ENCODE data around the gene SLC36A1. TPM values are rescaled to one million over a fixed set of nuclear protein-coding genes. Genes with fewer than 3 reads are reported as not detected.
"Not testable (repeated sequence)": the region's sequence is repeated elsewhere in the genome, so short reads cannot be mapped to it uniquely, and the experiment has no call there.

The SLC36A1 gene
- total RNA-seq, 1 donor from 2014 or later: 14.2 TPM

DNA sequence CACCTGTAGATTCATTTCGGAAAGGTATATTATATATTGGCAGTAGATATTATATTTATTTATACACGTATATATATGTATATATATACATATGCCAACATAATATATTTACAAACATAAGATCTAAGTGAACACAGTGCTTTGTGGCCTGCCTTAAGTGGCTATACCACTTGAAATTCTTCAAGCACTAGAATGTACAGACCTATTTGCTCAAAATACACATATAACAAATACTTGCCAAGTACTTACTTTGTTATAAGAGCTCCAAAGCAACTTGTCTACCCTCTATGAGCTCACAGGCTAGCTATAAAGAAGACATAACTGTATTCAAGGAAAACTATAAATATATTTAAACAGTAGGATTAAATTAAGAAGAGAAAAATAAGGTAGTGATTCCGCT, 33.6 kb upstream of the SLC36A1 start:
- H3K36me3 Mint-ChIP-seq (ENCODE audit: insufficient read depth): no peaks in the 10 kb centered on the region
- TF ChIP-seq, protein P1, sequence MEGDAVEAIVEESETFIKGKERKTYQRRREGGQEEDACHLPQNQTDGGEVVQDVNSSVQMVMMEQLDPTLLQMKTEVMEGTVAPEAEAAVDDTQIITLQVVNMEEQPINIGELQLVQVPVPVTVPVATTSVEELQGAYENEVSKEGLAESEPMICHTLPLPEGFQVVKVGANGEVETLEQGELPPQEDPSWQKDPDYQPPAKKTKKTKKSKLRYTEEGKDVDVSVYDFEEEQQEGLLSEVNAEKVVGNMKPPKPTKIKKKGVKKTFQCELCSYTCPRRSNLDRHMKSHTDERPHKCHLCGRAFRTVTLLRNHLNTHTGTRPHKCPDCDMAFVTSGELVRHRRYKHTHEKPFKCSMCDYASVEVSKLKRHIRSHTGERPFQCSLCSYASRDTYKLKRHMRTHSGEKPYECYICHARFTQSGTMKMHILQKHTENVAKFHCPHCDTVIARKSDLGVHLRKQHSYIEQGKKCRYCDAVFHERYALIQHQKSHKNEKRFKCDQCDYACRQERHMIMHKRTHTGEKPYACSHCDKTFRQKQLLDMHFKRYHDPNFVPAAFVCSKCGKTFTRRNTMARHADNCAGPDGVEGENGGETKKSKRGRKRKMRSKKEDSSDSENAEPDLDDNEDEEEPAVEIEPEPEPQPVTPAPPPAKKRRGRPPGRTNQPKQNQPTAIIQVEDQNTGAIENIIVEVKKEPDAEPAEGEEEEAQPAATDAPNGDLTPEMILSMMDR (IDR thresholded peaks at IDR 0.05; ENCODE audit: unreplicated experiment): no peak
- H3K4me1 Mint-ChIP-seq (ENCODE audit: low read depth): no peaks in the 10 kb centered on the region
- DNase-seq (ENCODE audit: low spot score, unreplicated experiment): no peak
- peaks cover 13% of the 10 kb centered on the region for H3K9me3 Mint-ChIP-seq (ENCODE audit: low read depth)
- H3K4me3 Mint-ChIP-seq (ENCODE audit: low read depth): no peak overlapping the region
- H3K27ac Mint-ChIP-seq: no peak overlapping the region
- peaks cover 4% of the 10 kb centered on the region for H3K27me3 Mint-ChIP-seq

DNA sequence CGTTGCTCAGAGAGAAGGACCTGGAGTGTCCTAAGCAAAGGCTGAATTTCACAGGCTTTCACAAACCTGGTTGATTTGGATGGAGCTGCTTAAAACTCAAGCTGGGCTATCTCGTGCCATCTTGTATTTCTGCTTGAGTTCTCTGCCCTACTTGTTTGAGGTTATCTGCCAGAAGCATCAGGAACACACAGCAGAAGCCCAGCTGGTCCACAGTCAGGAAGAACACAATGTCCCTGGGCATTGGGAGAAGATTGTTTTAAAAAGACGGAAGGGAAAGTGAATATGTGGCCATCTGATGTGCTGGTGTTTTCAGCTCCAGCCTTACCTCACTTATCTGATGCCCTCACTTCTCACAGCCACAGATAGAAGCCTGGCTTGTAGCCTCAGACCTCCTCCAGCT, 32.9 kb upstream of the SLC36A1 start:
- TF ChIP-seq, protein P1 (IDR thresholded peaks at IDR 0.05; ENCODE audit: unreplicated experiment): no peak
- Mint-ChIP-seq H3K36me3 (ENCODE audit: insufficient read depth) (no peaks in the 10 kb centered on the region), H3K4me3 (ENCODE audit: low read depth) (no peak overlapping the region), H3K9me3 (ENCODE audit: low read depth) (peaks cover 17% of the 10 kb centered on the region), H3K27me3 (peaks cover 4% of the 10 kb centered on the region), H3K4me1 (ENCODE audit: low read depth) (no peaks in the 10 kb centered on the region), H3K27ac (no peak overlapping the region)
- DNase-seq (ENCODE audit: low spot score, unreplicated experiment): no peak

DNA sequence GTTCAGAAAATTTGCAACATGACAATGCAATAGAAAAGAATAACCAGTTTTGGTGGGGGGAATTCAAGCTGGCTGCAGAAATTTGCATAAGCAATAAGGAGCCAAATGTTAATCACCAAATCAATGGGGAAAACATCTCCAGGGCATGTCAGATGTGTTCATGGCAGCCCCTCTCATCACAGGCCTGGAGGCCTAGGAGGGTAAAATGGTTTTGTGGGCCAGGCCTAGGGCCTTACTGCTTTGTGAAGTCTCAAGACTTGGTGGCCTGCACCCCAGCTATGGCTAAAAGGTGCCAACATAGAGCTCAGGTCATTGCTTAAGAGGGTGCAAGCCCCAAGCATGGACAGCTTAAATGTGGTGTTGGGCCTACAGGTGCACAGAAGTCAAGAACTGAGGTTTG, 29.7 kb upstream of the SLC36A1 start:
- DNase-seq (ENCODE audit: low spot score, unreplicated experiment): no peak
- no peaks in the 10 kb centered on the region for H3K36me3 Mint-ChIP-seq (ENCODE audit: insufficient read depth)
- H3K4me1 Mint-ChIP-seq (ENCODE audit: low read depth): no peaks in the 10 kb centered on the region
- peaks cover 17% of the 10 kb centered on the region for H3K9me3 Mint-ChIP-seq (ENCODE audit: low read depth)
- no peak overlapping the region for H3K4me3 Mint-ChIP-seq (ENCODE audit: low read depth)
- no peak overlapping the region for H3K27ac Mint-ChIP-seq
- TF ChIP-seq, protein P1 (IDR thresholded peaks at IDR 0.05; ENCODE audit: unreplicated experiment): no peak
- H3K27me3 Mint-ChIP-seq: peaks cover 4% of the 10 kb centered on the region

DNA sequence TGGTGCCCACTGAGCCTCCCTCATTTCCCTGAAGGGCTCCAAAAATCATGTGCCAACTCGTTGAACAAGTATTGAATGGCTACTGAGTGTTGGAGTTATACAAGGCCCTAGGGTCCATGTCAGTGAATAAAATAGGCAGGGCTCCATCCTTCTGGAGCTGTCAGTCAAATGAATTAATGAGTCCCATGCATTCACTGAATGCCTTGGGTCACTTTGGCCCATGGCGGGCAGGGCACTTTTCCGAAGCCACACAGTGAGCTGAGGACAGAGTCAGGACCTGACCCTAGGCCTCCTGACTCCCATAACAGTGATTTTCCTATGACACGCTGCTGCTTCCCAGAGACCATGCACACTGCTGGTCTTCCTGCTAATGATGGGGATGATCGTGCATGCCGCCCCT, 27.3 kb upstream of the SLC36A1 start:
- TF ChIP-seq, protein P1 (IDR thresholded peaks at IDR 0.05; ENCODE audit: unreplicated experiment): no peak

DNA sequence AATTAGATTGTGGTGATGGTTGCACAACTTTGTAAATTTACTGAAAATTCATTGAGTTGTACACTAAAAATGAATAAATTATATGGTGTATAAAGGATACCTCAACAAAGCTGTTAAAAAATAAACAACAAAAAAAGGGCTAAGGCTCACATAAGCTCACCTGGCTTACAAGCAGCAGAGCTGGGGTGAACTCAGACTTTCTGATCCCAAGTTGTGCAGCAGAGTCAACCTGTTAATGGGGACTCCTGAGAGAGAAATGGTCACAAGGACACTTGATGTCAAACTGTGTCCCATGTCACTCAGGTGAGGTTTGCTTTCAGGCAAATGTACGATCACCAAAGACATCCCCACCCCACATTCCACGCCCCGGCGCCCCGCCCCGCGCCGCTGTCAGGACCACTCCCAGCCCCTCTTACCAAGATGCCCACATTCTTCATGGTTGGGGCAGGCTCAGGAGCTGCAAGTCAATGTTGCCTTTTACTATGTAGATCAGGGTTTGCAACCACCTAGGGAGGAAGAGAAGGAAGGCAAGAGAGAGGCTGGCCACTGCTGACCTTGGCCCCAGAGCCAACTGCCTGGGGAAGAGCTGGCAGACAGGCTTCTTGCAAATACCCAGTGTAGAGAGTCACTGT, 22.4 kb upstream of the SLC36A1 start:
- TF ChIP-seq, protein P1 (IDR thresholded peaks at IDR 0.05; ENCODE audit: unreplicated experiment): no peak
- no peak overlapping the region for H3K27ac Mint-ChIP-seq
- H3K4me3 Mint-ChIP-seq (ENCODE audit: low read depth): no peak overlapping the region
- peaks cover 6% of the 10 kb centered on the region for H3K4me1 Mint-ChIP-seq (ENCODE audit: low read depth)
- no peaks in the 10 kb centered on the region for H3K36me3 Mint-ChIP-seq (ENCODE audit: insufficient read depth)
- no peak for DNase-seq (ENCODE audit: low spot score, unreplicated experiment)
- H3K27me3 Mint-ChIP-seq: peaks cover 10% of the 10 kb centered on the region
- no peaks in the 10 kb centered on the region for H3K9me3 Mint-ChIP-seq (ENCODE audit: low read depth)

More for the DNA sequence above, 27.3 kb upstream of the SLC36A1 start:
- no peak for DNase-seq (ENCODE audit: low spot score, unreplicated experiment)
- H3K4me1 Mint-ChIP-seq (ENCODE audit: low read depth): no peaks in the 10 kb centered on the region
- H3K27ac Mint-ChIP-seq: no peak overlapping the region
- H3K36me3 Mint-ChIP-seq (ENCODE audit: insufficient read depth): no peaks in the 10 kb centered on the region
- H3K4me3 Mint-ChIP-seq (ENCODE audit: low read depth): no peak overlapping the region
- peaks cover 6% of the 10 kb centered on the region for H3K27me3 Mint-ChIP-seq
- H3K9me3 Mint-ChIP-seq (ENCODE audit: low read depth): peaks cover 17% of the 10 kb centered on the region

DNA sequence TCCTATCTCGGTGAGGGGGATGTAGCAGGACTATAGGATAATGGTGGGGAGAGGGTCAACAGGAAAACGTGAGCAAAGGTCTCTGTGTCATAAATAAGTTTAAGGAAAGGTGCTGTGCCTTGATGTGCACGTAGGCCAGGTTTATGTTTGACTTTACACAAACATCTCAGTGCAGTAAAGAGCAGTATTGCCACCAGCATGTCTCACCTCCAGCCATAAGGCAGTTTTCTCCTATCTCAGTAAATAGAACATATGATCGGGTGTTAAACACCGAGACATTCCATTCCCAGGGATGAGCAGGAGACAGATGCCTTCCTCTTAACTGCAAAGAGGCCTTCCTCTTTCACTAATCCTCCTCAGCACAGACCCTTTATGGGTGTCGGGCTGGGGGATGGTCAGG, 21.1 kb upstream of the SLC36A1 start:
- H3K27ac Mint-ChIP-seq: not testable (repeated sequence)

More for the DNA sequence above, 21.1 kb upstream of the SLC36A1 start:
- H3K4me3 Mint-ChIP-seq (ENCODE audit: low read depth); H3K9me3 Mint-ChIP-seq (ENCODE audit: low read depth); H3K4me1 Mint-ChIP-seq (ENCODE audit: low read depth); H3K27me3 Mint-ChIP-seq; H3K36me3 Mint-ChIP-seq (ENCODE audit: insufficient read depth); DNase-seq (ENCODE audit: low spot score, unreplicated experiment): not testable (repeated sequence)

Measured in progenitor cell of endocrine pancreas (in vitro differentiated cells).